Stimulated activated naive CD8-positive, alpha-beta T cell treated with anti-CD3 and anti-CD28 coated beads, Interleukin-15, Interleukin-2, amounts not matched to agents 100 ng/mL and 50 ng/mL, for 24 hours (primary cell): ENCODE data around the gene SYPL1.

Experiments
- H3K27ac Mint-ChIP-seq: one replicate; pipeline ENCODE4 v1.8.0; 2021; ENCODE audit warnings: mild to moderate bottlenecking, mixed read lengths
- H3K27me3 Mint-ChIP-seq: one replicate; pipeline ENCODE4 v1.8.0; 2021; ENCODE audit warnings: mixed read lengths
- H3K36me3 Mint-ChIP-seq: one replicate; pipeline ENCODE4 v1.8.0; 2021; ENCODE audit warnings: low read depth, mixed read lengths
- H3K4me1 Mint-ChIP-seq: one replicate; pipeline ENCODE4 v1.8.0; 2021; ENCODE audit warnings: low read depth, mixed read lengths
- H3K4me3 Mint-ChIP-seq: one replicate; pipeline ENCODE4 v1.8.0; 2021; ENCODE audit warnings: mild to moderate bottlenecking, mixed read lengths
- H3K9me3 Mint-ChIP-seq: one replicate; pipeline ENCODE4 v1.8.0; 2021; ENCODE audit warnings: mixed read lengths

The SYPL1 gene

GRCh38 chr7:106088014-106088413, 24.1 kb downstream of the SYPL1 start:
- Mint-ChIP-seq H3K4me1 (peaks cover 43% of the 10 kb centered on the region), H3K27me3 (no peaks in the 10 kb centered on the region), H3K9me3 (no peaks in the 10 kb centered on the region), H3K4me3 (no peak overlapping the region), H3K27ac (no peak overlapping the region), H3K36me3 (peaks cover 41% of the 10 kb centered on the region)

GRCh38 chr7:106086062-106086461, 26.1 kb downstream of the SYPL1 start:
- H3K4me1 Mint-ChIP-seq, result peaks cover 47% of the 10 kb centered on the region
- H3K36me3 Mint-ChIP-seq, result peaks cover 23% of the 10 kb centered on the region
- no peaks in the 10 kb centered on the region for H3K9me3 Mint-ChIP-seq
- no peaks in the 10 kb centered on the region for H3K27me3 Mint-ChIP-seq
- H3K4me3 Mint-ChIP-seq, result no peak overlapping the region
- no peak overlapping the region for H3K27ac Mint-ChIP-seq

- Mint-ChIP-seq H3K9me3 (no peaks in the 10 kb centered on the region), H3K4me1 (peaks cover 46% of the 10 kb centered on the region), H3K27me3 (no peaks in the 10 kb centered on the region), H3K27ac (no peak overlapping the region), H3K36me3 (peaks cover 15% of the 10 kb centered on the region), H3K4me3 (no peak overlapping the region)
Observed at GRCh38 chr7:106085015-106085414, 27.1 kb downstream of the SYPL1 start.

- Mint-ChIP-seq H3K36me3 (peaks cover 6% of the 10 kb centered on the region), H3K9me3 (no peaks in the 10 kb centered on the region), H3K27ac (peak overlapping the region; percentile 22), H3K4me3 (no peak overlapping the region), H3K4me1 (peaks cover 48% of the 10 kb centered on the region), H3K27me3 (no peaks in the 10 kb centered on the region)
Observed at GRCh38 chr7:106083717-106084116, 28.4 kb downstream of the SYPL1 start.

GRCh38 chr7:106082087-106082854, 29.8 kb downstream of the SYPL1 start:
- Mint-ChIP-seq H3K27me3 (no peaks in the 10 kb centered on the region), H3K9me3 (no peaks in the 10 kb centered on the region), H3K4me3 (no peak overlapping the region), H3K4me1 (peaks cover 50% of the 10 kb centered on the region), H3K27ac (no peak overlapping the region), H3K36me3 (no peaks in the 10 kb centered on the region)

GRCh38 chr7:106080300-106080987, 31.7 kb downstream of the SYPL1 start:
- peaks cover 55% of the 10 kb centered on the region for H3K4me1 Mint-ChIP-seq

GRCh38 chr7:106076537-106076936, 35.6 kb downstream of the SYPL1 start:
- no peaks in the 10 kb centered on the region for H3K36me3 Mint-ChIP-seq
- H3K4me3 Mint-ChIP-seq, result no peak overlapping the region
- no peaks in the 10 kb centered on the region for H3K27me3 Mint-ChIP-seq
- H3K27ac Mint-ChIP-seq, result no peak overlapping the region
- no peaks in the 10 kb centered on the region for H3K9me3 Mint-ChIP-seq
- peaks cover 64% of the 10 kb centered on the region for H3K4me1 Mint-ChIP-seq

More at GRCh38 chr7:106080300-106080987, 31.7 kb downstream of the SYPL1 start:
- Mint-ChIP-seq H3K27ac (no peak overlapping the region), H3K36me3 (no peaks in the 10 kb centered on the region), H3K9me3 (no peaks in the 10 kb centered on the region), H3K27me3 (no peaks in the 10 kb centered on the region), H3K4me3 (no peak overlapping the region)

GRCh38 chr7:106075937-106076336, 36.2 kb downstream of the SYPL1 start:
- no peaks in the 10 kb centered on the region for H3K9me3 Mint-ChIP-seq
- H3K27me3 Mint-ChIP-seq, result no peaks in the 10 kb centered on the region
- H3K36me3 Mint-ChIP-seq, result no peaks in the 10 kb centered on the region
- no peak overlapping the region for H3K27ac Mint-ChIP-seq
- no peak overlapping the region for H3K4me3 Mint-ChIP-seq
- peaks cover 70% of the 10 kb centered on the region for H3K4me1 Mint-ChIP-seq

- no peaks in the 10 kb centered on the region for H3K36me3 Mint-ChIP-seq
- H3K4me3 Mint-ChIP-seq, result no peak overlapping the region
- no peak overlapping the region for H3K27ac Mint-ChIP-seq
- H3K9me3 Mint-ChIP-seq, result no peaks in the 10 kb centered on the region
- no peaks in the 10 kb centered on the region for H3K27me3 Mint-ChIP-seq
- peaks cover 75% of the 10 kb centered on the region for H3K4me1 Mint-ChIP-seq
Observed at GRCh38 chr7:106074257-106074656, 37.9 kb downstream of the SYPL1 start.

GRCh38 chr7:106073701-106074100, 38.4 kb downstream of the SYPL1 start:
- H3K4me3 Mint-ChIP-seq, result no peak overlapping the region
- no peak overlapping the region for H3K27ac Mint-ChIP-seq
- no peaks in the 10 kb centered on the region for H3K27me3 Mint-ChIP-seq
- H3K4me1 Mint-ChIP-seq, result peaks cover 76% of the 10 kb centered on the region
- H3K36me3 Mint-ChIP-seq, result no peaks in the 10 kb centered on the region
- no peaks in the 10 kb centered on the region for H3K9me3 Mint-ChIP-seq

GRCh38 chr7:106072715-106073091, 39.4 kb downstream of the SYPL1 start:
- H3K4me1 Mint-ChIP-seq, result peaks cover 78% of the 10 kb centered on the region

GRCh38 chr7:106071999-106072714, 40.0 kb downstream of the SYPL1 start:
- Mint-ChIP-seq H3K27ac (peak overlapping the region; percentile 93), H3K4me3 (peak overlapping the region; percentile 66), H3K27me3 (no peaks in the 10 kb centered on the region), H3K9me3 (no peaks in the 10 kb centered on the region), H3K4me1 (peaks cover 74% of the 10 kb centered on the region), H3K36me3 (no peaks in the 10 kb centered on the region)

More at GRCh38 chr7:106072715-106073091, 39.4 kb downstream of the SYPL1 start:
- Mint-ChIP-seq H3K27ac (peak overlapping the region; percentile 93), H3K4me3 (no peak overlapping the region), H3K27me3 (no peaks in the 10 kb centered on the region), H3K9me3 (no peaks in the 10 kb centered on the region), H3K36me3 (no peaks in the 10 kb centered on the region)

GRCh38 chr7:106071356-106071998, 40.6 kb downstream of the SYPL1 start:
- H3K4me1 Mint-ChIP-seq, result peaks cover 67% of the 10 kb centered on the region
- peak overlapping the region; percentile 66 for H3K4me3 Mint-ChIP-seq
- H3K27ac Mint-ChIP-seq, result peak overlapping the region; percentile 93
- H3K36me3 Mint-ChIP-seq, result no peaks in the 10 kb centered on the region
- H3K27me3 Mint-ChIP-seq, result no peaks in the 10 kb centered on the region
- H3K9me3 Mint-ChIP-seq, result no peaks in the 10 kb centered on the region

GRCh38 chr7:106070567-106071254, 41.4 kb downstream of the SYPL1 start:
- H3K27me3 Mint-ChIP-seq, result no peaks in the 10 kb centered on the region
- H3K9me3 Mint-ChIP-seq, result no peaks in the 10 kb centered on the region
- H3K4me1 Mint-ChIP-seq, result peaks cover 60% of the 10 kb centered on the region
- no peaks in the 10 kb centered on the region for H3K36me3 Mint-ChIP-seq
- peak overlapping the region; percentile 93 for H3K27ac Mint-ChIP-seq
- H3K4me3 Mint-ChIP-seq, result peak overlapping the region; percentile 66
